Kidney (tissue), 14 donors: ENCODE results near the gene RNASE1. TPM values are rescaled to one million over a fixed set of nuclear protein-coding genes. Genes with fewer than 3 reads are reported as not detected.

Source experiments
- DNase-seq, 5 donors: peaks; one replicate each; pipeline ENCODE4 v3.0.0-alpha.2; 2013 to 2020
- FAIRE-seq: peaks from 2 replicates; lab custom pipeline; 2012; peaks lifted over from hg19 to GRCh38; lab: Jason Lieb, UNC
- H3K27ac ChIP-seq, 2 donors: one replicate each; pipeline ENCODE4 v1.7.0; 2013; ENCODE audit warnings: low read depth in 2 of 2, low read length in 2 of 2, inconsistent platforms in 1 of 2
- H3K27me3 ChIP-seq: one replicate; pipeline ENCODE4 v1.7.1; 2013; ENCODE audit warnings: low read length, inconsistent platforms; ENCODE audit not compliant: control insufficient read depth, insufficient read depth
- H3K36me3 ChIP-seq, 3 donors: one replicate each; pipeline versions ENCODE4 v1.7.0 to v1.7.1; 2013; ENCODE audit warnings: low read length in 3 of 3, control low read depth in 1 of 3, inconsistent platforms in 1 of 3; ENCODE audit not compliant: insufficient read depth in 3 of 3, control insufficient read depth in 2 of 3
- H3K4me1 ChIP-seq, 3 donors: one replicate each; pipeline versions ENCODE4 v1.7.0 to v1.7.1; 2013; ENCODE audit warnings: low read length in 3 of 3, inconsistent platforms in 1 of 3, low read depth in 1 of 3; ENCODE audit not compliant: control insufficient read depth in 2 of 3, insufficient read depth in 2 of 3
- H3K4me3 ChIP-seq, 3 donors: one replicate each; pipeline versions ENCODE4 v1.7.0 to v1.8.1; 2013; ENCODE audit warnings: low read length in 3 of 3, control low read depth in 1 of 3, inconsistent platforms in 1 of 3
- H3K9ac ChIP-seq, 3 donors: one replicate each; pipeline versions ENCODE4 v1.7.0 to v1.7.1; 2013; ENCODE audit warnings: low read length in 3 of 3, control low read depth in 1 of 3, inconsistent platforms in 1 of 3
- H3K9me3 ChIP-seq, 3 donors: one replicate each; pipeline versions ENCODE4 v1.7.0 to v1.7.1; 2013; ENCODE audit warnings: low read length in 3 of 3, control low read depth in 1 of 3, inconsistent platforms in 1 of 3; ENCODE audit not compliant: control insufficient read depth in 2 of 3, insufficient read depth in 1 of 3
- CTCF ChIP-seq: IDR thresholded peaks from 3 replicates; pipeline ENCODE4 v1.5.1; 2012; ENCODE audit warnings: mild to moderate bottlenecking, moderate library complexity, borderline replicate concordance; ENCODE audit not compliant: insufficient read depth; ENCODE audit errors: extremely low read depth
- intact Hi-C: fragments of 100-400 bp; cut with DNase I; formaldehyde crosslinking; loops from one replicate; pipeline ENCODE4 v1.11.1; 2022
- polyA plus RNA-seq: library from polyadenylated mRNA; stranded (reverse); fragments of 350-450 nt; fragmentation: Illumina TruSeq; extraction: RNeasy Lipid Tissue Mini Kit (QIAGEN cat#74804); gene quantifications from one replicate; pipeline ENCODE4 v1.2.3, GENCODE V29; 2014; ENCODE audit warnings: low read depth, low replicate concordance; ENCODE audit not compliant: insufficient read depth
- total RNA-seq: library from RNA; stranded (reverse); fragmentation: NEBNext Ultra II Directional; extraction: Animal tissue kit (Norgen Biotek cat#: 25700); gene quantifications from one replicate; pipeline ENCODE4 v1.2.1, GENCODE V29; 2021
- donor health status: control.
- donor health status: control.
- donor health status: control.
- donor health status: control.
- donor health status: control.
- donor health status: DM: yes; HTN: yes; CAD: no.
- donor health status: Normal renal cell carcinoma (clear cell type).

RNASE1 gene
- total and polyA plus RNA-seq, 2 donors from 2014 or later, result 201 to 476 TPM

DNA sequence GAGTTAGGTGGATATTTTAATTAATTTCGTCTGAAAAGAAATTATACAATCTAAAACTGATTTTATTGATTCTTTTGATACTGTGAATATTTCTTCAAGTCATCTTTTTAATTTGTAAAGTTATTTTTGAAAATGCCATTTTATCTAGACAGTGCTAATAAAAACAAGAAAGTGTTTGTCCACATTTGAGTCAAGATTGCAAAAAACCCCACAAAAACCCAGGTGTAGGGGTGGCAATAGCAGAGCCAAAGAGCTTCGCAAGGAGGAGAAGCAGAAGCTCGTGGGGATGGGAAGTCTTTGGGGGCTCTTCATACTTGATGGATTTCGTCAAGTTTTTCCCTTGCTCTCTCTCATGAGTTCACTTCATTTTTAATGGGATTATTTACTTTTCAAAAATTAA lies 15.6 kb downstream of the RNASE1 start:
- no peak for TF ChIP-seq CTCF
- intact Hi-C loops, result no loop called here
- FAIRE-seq (no peak), DNase-seq (no peak)
- Histone ChIP-seq H3K27me3 (no peaks in the 10 kb centered on the region), H3K9ac (no peak overlapping the region), H3K4me1 (peaks cover 0 to 1% (median 0%) of the 10 kb centered on the region in 3 donors), H3K36me3 (no peaks in the 10 kb centered on the region), H3K9me3 (no peaks in the 10 kb centered on the region), H3K4me3 (no peak overlapping the region), H3K27ac (no peak overlapping the region)

GRCh38 chr14:20782280-20782890 lies 20.3 kb downstream of the RNASE1 start:
- FAIRE-seq (no peak), DNase-seq (peak in 3 of 5 donors; percentile 17 to 79 (median 71))
- no peak overlapping the region for H3K9ac ChIP-seq
- no peak for TF ChIP-seq CTCF
- no peaks in the 10 kb centered on the region for H3K27me3 ChIP-seq
- peak overlapping the region in 1 of 2 donors; percentile 17 for H3K27ac ChIP-seq
- peaks cover 2 to 7% (median 4%) of the 10 kb centered on the region in 3 donors for H3K4me1 ChIP-seq
- intact Hi-C loops, result no loop called here
- H3K9me3 ChIP-seq, result no peaks in the 10 kb centered on the region
- H3K4me3 ChIP-seq, result peak overlapping the region in 2 of 3 donors; percentile 17 to 33
- H3K36me3 ChIP-seq, result no peaks in the 10 kb centered on the region

- no peak for FAIRE-seq
- H3K9ac ChIP-seq, result no peak overlapping the region
- no peaks in the 10 kb centered on the region for H3K9me3 ChIP-seq
- H3K27ac ChIP-seq, result peak overlapping the region in 1 of 2 donors; percentile 17
- intact Hi-C loops, result no loop called here
- peak overlapping the region; percentile 17 to 40 (median 33) for H3K4me3 ChIP-seq
- H3K36me3 ChIP-seq, result no peaks in the 10 kb centered on the region
- H3K4me1 ChIP-seq, result peaks cover 2 to 7% (median 4%) of the 10 kb centered on the region in 3 donors
- H3K27me3 ChIP-seq, result no peaks in the 10 kb centered on the region
- DNase-seq, result peak in 3 of 5 donors; percentile 14 to 41 (median 23)
- TF ChIP-seq CTCF, result no peak
Observed at GRCh38 chr14:20781803-20782202, 20.8 kb downstream of the RNASE1 start.

GRCh38 chr14:20775901-20776300 lies 26.7 kb downstream of the RNASE1 start:
- no peak overlapping the region for H3K4me3 ChIP-seq
- intact Hi-C loops, result no loop called here
- DNase-seq, result no peak
- no peak for FAIRE-seq
- no peaks in the 10 kb centered on the region for H3K27me3 ChIP-seq
- TF ChIP-seq CTCF, result no peak
- H3K9ac ChIP-seq, result no peak overlapping the region
- H3K27ac ChIP-seq, result no peak overlapping the region
- no peaks in the 10 kb centered on the region for H3K9me3 ChIP-seq
- no peaks in the 10 kb centered on the region for H3K36me3 ChIP-seq
- no peaks in the 10 kb centered on the region for H3K4me1 ChIP-seq
